Activated T-helper 1 cell treated with anti-CD3 and anti-CD28 coated beads, Interleukin-12 subunit alpha, Interleukin-12 subunit beta, Interleukin-2, Interleukin-4 antibody, amounts not matched to agents 30 ng/mL and 10 ng/mL and 1 ng/mL, durations not matched to agents 14 hours and 24 hours and 36 hours (primary cell): ENCODE results near the gene ZBTB39. TPM values are rescaled to one million over a fixed set of nuclear protein-coding genes. Genes with fewer than 3 reads are reported as not detected.
"Not testable (repeated sequence)": the region's sequence is repeated elsewhere in the genome, so short reads cannot be mapped to it uniquely, and the experiment has no call there.

Source experiments
- DNase-seq: peaks from one replicate; pipeline ENCODE4 v3.0.0; 2021; ENCODE audit warnings: low spot score
- H3K27ac Mint-ChIP-seq: one replicate; pipeline ENCODE4 v1.8.0; 2021; ENCODE audit warnings: mild to moderate bottlenecking, mixed read lengths
- H3K27me3 Mint-ChIP-seq: one replicate; pipeline ENCODE4 v1.8.0; 2022; ENCODE audit warnings: mild to moderate bottlenecking, moderate library complexity, mixed read lengths; ENCODE audit not compliant: insufficient read depth
- H3K36me3 Mint-ChIP-seq: one replicate; pipeline ENCODE4 v1.8.0; 2021; ENCODE audit warnings: low read depth, mixed read lengths
- H3K4me1 Mint-ChIP-seq: one replicate; pipeline ENCODE4 v1.8.0; 2021; ENCODE audit warnings: low read depth, mixed read lengths
- H3K4me3 Mint-ChIP-seq: one replicate; pipeline ENCODE4 v1.8.0; 2021; ENCODE audit warnings: mild to moderate bottlenecking, moderate library complexity, mixed read lengths
- H3K9me3 Mint-ChIP-seq: one replicate; pipeline ENCODE4 v1.8.0; 2021; ENCODE audit warnings: mixed read lengths
- intact Hi-C: fragments of 100-400 bp; cut with micrococcal nuclease; formaldehyde crosslinking; loops from one replicate; pipeline ENCODE4 v1.15.1; 2024
- total RNA-seq: library from RNA; stranded (reverse); gene quantifications from 2 replicates; pipeline ENCODE4 v1.2.3, GENCODE V29; 2022

Gene ZBTB39
- total RNA-seq, 1 donor from 2014 or later, result 10.3 TPM

DNA sequence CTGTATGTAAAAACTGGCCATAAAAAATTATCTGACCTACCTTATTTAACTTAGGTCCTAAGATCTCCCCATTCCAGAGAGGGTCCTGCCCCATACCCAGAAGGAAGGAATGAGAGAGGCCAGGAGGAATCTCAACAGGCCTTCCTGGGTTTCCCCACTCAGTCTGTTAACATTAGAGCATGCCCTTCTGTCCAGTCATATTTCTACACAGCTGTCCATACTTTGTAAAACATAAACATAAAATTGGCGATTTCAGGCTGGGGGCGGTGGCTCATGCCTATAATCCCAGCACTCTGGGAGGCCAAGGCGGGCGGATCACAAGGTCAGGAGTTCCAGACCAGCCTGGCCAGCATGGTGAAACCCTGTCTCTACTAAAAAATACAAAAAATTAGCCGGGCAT lies 16.0 kb upstream of the ZBTB39 start:
- H3K9me3 Mint-ChIP-seq, H3K36me3 Mint-ChIP-seq, intact Hi-C loops, H3K27me3 Mint-ChIP-seq, H3K4me3 Mint-ChIP-seq, H3K27ac Mint-ChIP-seq, DNase-seq: not testable (repeated sequence)
- peaks cover 19% of the 10 kb centered on the region for H3K4me1 Mint-ChIP-seq

DNA sequence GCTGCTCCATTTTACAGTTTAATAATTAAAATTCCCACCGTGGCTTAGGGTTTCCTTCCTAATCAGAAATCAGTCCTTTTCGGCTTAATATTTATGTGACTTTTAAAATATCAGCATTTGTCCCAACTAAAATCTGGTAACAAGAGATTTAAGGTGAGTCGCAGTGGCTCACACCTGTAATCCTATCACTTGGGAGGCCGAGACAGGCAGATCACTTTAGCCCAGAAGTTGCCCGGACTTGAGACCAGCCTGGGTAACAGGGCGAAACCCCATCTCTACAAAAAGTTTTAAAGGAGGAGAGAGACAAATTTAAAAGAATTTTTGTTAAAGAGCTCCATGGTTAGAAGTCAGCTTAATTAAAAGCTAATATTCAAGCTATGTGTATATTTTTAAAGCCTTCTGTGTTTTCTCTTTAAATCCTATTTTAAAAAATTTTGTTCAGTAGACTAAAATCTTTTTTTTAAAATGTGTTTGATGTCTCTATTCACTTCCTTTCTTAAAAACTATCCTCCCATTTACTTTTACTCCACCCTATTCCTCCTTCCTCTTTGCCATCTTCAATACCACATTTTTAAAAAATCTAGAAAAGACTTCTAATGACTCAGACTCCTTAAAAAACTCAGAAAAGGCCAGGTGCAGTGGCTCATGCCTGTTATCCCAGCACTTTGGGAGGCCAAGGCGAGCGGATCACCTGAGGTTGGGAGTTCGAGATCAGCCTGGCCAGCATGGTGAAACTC lies 13.8 kb upstream of the ZBTB39 start:
- Mint-ChIP-seq H3K4me3 (no peak overlapping the region), H3K9me3 (no peaks in the 10 kb centered on the region), H3K4me1 (peaks cover 8% of the 10 kb centered on the region), H3K27ac (no peak overlapping the region), H3K27me3 (peaks cover 11% of the 10 kb centered on the region), H3K36me3 (no peaks in the 10 kb centered on the region)
- intact Hi-C loops, result no loop called here
- no peak for DNase-seq

DNA sequence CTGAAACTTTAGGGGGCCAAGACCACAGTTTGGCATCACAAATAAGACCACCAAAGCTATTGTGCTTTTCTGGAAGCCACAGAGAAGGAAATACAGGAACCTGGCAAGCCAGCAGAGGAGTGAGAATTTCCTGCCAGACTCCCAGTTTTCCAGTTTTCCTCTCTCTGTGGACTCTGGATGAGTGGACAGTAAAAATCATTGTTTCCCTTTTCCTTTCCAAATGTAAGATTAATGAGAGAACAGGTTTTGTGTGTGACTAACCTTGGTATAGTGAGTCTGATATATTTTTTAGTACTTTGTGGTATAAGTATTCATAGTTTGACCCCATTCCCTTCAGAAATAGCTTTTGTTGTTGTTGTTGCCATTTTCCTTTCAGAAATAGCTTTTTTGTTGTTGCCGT lies 12.6 kb upstream of the ZBTB39 start:
- no peaks in the 10 kb centered on the region for H3K36me3 Mint-ChIP-seq
- H3K27me3 Mint-ChIP-seq, result peaks cover 17% of the 10 kb centered on the region
- peaks cover 8% of the 10 kb centered on the region for H3K4me1 Mint-ChIP-seq
- H3K27ac Mint-ChIP-seq, result no peak overlapping the region
- no peaks in the 10 kb centered on the region for H3K9me3 Mint-ChIP-seq
- no peak overlapping the region for H3K4me3 Mint-ChIP-seq
- no peak for DNase-seq
- intact Hi-C loops, result no loop called here

DNA sequence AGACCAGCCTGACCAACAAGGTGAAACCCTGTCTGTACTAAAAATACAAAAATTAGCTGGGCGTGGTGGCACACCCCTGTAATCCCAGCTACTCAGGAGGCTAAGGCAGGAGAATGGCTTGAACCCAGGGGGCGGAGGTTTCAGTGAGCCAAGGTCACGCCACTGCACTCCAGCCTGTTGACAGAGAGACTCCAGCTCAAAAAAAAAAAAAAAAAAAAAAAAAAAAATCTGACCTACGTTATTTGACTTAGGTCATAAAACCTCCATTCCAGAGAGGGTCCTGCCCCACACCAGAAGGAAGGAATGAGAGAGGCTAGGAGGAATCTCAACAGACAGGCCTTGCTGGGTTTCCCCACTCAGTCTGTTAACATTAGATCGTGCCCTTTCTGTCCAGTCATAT lies 12.0 kb upstream of the ZBTB39 start:
- intact Hi-C loops, DNase-seq, H3K36me3 Mint-ChIP-seq, H3K27ac Mint-ChIP-seq, H3K9me3 Mint-ChIP-seq, H3K4me1 Mint-ChIP-seq, H3K4me3 Mint-ChIP-seq: not testable (repeated sequence)
- peaks cover 16% of the 10 kb centered on the region for H3K27me3 Mint-ChIP-seq

DNA sequence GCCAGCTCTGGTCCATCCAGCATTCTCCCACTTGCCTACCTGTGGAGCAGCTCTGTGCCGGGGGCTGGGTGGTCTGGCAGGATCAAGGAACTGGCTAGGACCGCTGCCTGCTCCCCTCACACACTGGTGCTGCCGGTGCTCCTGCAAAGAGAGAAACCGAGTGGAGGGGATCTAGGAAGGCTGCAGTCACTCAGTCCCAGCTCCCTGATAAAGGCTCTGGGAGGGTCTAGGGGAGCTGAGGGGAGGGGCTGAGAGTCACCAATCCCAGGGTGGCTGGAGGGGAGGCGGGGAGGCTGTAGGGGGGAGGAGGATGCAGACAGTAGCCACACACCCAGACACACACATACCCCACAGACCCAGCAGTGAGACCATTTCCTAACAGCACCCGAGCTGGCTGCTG lies 10.0 kb upstream of the ZBTB39 start, which contains the start of gene TAC3:
Gene TAC3, minus strand, starts transcription at position 182 of the 400 bp plus-strand sequence. CDS start 732 bp downstream, outside the sequence.
- peaks cover 19% of the 10 kb centered on the region for H3K27me3 Mint-ChIP-seq
- DNase-seq, result no peak
- H3K27ac Mint-ChIP-seq, result no peak within 1 kb of the TSS
- H3K4me3 Mint-ChIP-seq, result no peak within 1 kb of the TSS
- H3K36me3 Mint-ChIP-seq, result no peaks in the 10 kb centered on the region
- peaks cover 17% of the 10 kb centered on the region for H3K4me1 Mint-ChIP-seq
- H3K9me3 Mint-ChIP-seq, result no peaks in the 10 kb centered on the region
- intact Hi-C loops, result no loop called here

DNA sequence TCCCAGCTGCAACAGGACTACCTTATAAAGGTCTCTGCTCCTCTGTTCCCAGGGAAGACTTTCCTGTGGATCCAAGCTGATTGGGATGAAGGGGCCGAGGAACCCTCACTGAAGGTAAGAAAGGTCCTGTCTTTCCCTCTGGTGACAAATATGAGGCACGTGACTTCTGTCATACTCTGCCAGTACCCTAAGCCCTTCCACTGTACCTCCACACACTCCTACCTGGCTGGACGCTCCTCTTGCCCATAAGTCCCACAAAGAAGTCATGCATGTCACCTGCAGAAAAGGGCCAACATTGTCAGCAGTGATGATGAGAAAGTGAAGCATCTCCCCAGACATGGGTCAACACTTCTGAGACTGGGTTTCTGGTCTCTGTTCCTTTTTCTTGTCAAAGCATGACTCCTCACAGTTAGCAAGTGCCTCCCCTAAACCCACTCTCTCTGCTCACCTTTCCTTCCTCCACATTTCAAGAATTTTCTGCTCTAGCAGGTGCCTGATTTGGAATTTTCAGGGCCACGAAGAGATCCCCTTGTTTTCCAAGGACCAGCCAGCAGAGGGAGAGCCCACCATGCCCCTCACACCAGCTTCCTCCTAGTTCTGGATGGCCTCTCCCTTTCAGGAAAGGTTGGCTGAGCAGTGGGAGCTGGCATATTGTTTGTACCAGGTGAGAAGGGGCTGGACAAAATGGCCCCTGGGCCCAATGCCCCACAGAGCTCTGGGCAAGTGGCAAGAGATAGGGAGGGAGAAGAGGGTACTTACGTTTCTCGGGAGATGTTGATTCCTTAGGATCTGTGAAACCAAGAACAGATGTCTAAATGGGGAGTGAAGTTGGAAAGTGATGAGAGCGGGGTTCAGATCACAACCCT lies 6.5 kb upstream of the ZBTB39 start:
- Mint-ChIP-seq H3K27me3 (peaks cover 19% of the 10 kb centered on the region), H3K36me3 (no peaks in the 10 kb centered on the region), H3K27ac (no peak overlapping the region), H3K4me1 (peaks cover 25% of the 10 kb centered on the region), H3K4me3 (no peak overlapping the region), H3K9me3 (no peaks in the 10 kb centered on the region)
- DNase-seq, result no peak
- intact Hi-C loops, result no loop called here

DNA sequence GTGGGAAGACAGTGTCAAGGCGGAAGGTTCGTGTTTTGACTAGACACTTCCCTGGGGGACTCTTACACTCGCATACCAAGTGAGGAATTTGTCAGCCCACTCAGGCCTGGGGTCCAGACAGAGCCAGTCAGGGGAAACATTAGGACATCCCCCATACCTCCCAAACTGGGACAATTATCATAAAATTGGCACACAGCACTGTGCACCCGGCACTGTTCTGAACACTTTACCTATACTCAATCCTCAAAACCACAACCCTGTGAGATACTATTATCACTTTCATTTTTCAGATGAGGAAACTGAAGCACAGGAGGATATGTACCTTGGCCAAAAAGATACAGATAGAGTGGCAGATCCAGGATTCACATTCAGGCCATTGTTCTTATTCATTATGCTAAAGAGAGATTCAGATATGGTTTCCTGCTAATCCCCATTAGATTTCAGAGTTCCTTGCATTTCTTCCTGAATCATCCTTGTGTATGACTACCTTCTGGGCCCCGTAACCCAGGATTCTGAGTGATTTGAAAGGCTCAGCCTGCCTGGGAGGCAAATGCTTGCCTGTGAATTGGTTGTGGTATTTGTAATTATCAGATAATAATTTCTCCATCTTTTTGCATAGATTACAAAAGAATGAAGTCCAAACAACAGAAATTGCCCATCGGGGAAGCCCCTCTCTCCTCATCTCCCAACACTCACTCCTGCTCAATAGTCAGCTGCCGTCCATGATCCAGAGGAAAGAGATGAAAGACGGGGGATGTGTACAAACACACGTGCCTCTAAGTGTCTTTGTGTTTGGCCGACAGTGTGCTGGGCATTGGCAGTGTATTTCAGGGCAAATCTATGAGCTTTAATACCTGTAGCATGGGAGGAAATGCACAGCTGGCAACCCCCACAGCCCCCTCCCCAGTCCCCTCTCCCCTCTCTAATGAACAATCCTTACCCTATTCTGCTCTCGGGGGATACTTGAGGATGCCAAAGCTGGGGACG lies 5.4 kb upstream of the ZBTB39 start:
- H3K4me1 Mint-ChIP-seq, result peaks cover 36% of the 10 kb centered on the region
- intact Hi-C loops, result loop anchor here (1.0 kb wide), 2 partner anchors 12 to 36 kb away; no protein-coding TSS in a partner anchor
- no peaks in the 10 kb centered on the region for H3K9me3 Mint-ChIP-seq
- no peak for DNase-seq
- no peak overlapping the region for H3K27ac Mint-ChIP-seq
- H3K4me3 Mint-ChIP-seq, result peak overlapping the region; percentile 5
- peaks cover 19% of the 10 kb centered on the region for H3K27me3 Mint-ChIP-seq
- H3K36me3 Mint-ChIP-seq, result no peaks in the 10 kb centered on the region

DNA sequence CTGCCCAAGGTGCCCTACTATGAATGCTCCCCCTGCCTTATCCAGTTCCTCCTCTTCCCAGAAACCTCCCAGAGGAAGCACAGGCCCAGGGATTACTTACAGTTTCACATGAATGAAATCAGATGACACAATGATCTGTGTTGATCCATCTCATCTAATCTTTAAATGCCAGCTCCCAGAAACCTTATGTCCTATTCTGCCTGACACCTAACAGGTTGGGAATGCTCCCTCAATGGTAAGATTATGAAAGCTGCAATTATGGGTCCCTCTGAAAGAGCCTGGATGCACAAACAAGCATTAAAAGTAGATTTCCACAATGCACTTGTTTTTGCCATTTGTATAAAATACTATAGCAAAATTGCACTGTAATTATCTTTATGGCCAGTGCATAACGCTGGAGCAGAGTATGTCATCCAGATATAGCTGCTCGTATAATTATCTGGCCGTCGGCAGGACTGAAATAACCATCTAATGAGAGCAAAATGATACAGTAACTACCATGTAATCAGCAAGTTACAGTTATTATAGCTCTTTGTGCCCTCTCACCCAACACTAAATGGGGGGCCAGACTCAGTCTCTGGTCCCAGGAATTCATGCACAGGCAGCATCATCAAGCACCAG lies 4.4 kb upstream of the ZBTB39 start:
- peaks cover 17% of the 10 kb centered on the region for H3K27me3 Mint-ChIP-seq
- H3K9me3 Mint-ChIP-seq, result no peaks in the 10 kb centered on the region
- intact Hi-C loops, result loop anchor here (1.0 kb wide), 2 partner anchors 11 to 37 kb away; no protein-coding TSS in a partner anchor
- H3K36me3 Mint-ChIP-seq, result peaks cover under 1% of the 10 kb centered on the region
- no peak overlapping the region for H3K27ac Mint-ChIP-seq
- DNase-seq, result no peak
- H3K4me3 Mint-ChIP-seq, result no peak overlapping the region
- peaks cover 41% of the 10 kb centered on the region for H3K4me1 Mint-ChIP-seq

DNA sequence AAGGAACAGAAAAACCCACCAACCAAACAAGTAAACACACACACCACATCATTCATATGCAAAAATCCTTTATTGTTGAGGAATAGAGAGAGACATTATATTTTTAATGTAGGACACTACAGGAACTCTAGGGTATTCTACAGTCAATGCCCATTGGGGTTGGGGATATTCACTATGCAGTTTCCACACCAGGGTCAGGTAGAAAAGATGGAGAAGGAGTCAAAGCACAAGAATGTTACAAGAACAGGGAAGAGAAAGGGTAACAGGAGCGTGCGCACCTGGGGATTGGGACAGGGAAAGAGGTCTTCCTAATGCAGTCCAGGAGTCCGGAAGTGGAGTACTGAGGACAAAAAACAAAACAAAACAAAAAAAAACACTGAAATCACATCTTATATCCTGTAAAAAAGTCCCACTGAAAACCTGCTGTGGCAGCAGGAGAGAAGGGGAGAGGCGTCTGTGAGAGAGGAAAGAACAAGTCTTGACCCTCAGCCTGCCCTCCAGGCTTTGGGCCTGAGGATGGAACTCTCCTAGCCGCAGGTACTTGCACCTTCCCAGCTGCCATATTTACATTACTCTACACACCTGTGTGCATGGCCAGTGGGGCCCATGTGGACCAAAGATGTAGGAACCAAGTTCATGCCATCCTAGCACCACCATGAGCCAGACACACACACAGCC lies 3.7 kb upstream of the ZBTB39 start:
- no peak overlapping the region for H3K4me3 Mint-ChIP-seq
- peaks cover 5% of the 10 kb centered on the region for H3K36me3 Mint-ChIP-seq
- H3K27me3 Mint-ChIP-seq, result peaks cover 12% of the 10 kb centered on the region
- intact Hi-C loops, result no loop called here
- H3K27ac Mint-ChIP-seq, result no peak overlapping the region
- H3K9me3 Mint-ChIP-seq, result no peaks in the 10 kb centered on the region
- no peak for DNase-seq
- H3K4me1 Mint-ChIP-seq, result peaks cover 47% of the 10 kb centered on the region

DNA sequence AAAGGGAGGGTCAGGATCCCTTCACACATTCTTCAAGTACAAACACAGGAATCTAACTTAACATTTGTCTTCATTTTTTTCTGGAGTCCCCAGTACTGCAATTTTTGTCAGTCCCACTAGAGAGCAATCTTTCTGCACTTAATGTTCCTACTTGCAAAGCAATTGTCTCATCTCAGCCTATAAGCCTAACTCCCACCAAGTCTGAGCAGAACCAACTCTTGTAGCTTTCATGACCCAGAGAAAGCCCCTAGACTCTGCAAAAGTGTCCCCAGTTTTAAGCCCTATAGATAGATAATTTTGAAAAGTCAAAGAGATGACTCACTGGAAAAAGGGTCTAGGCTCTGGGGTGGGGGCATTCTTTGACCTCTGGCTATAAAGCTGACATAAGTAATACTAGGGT lies 1.8 kb upstream of the ZBTB39 start:
- DNase-seq, result no peak
- Mint-ChIP-seq H3K27ac (peak overlapping the region; percentile 37), H3K27me3 (peaks cover 3% of the 10 kb centered on the region), H3K36me3 (peaks cover 18% of the 10 kb centered on the region), H3K4me1 (peaks cover 52% of the 10 kb centered on the region), H3K4me3 (peak overlapping the region; percentile 34), H3K9me3 (no peaks in the 10 kb centered on the region)
- intact Hi-C loops, result loop anchor here (1.0 kb wide), 5 partner anchors 23 to 175 kb away; no protein-coding TSS in a partner anchor

DNA sequence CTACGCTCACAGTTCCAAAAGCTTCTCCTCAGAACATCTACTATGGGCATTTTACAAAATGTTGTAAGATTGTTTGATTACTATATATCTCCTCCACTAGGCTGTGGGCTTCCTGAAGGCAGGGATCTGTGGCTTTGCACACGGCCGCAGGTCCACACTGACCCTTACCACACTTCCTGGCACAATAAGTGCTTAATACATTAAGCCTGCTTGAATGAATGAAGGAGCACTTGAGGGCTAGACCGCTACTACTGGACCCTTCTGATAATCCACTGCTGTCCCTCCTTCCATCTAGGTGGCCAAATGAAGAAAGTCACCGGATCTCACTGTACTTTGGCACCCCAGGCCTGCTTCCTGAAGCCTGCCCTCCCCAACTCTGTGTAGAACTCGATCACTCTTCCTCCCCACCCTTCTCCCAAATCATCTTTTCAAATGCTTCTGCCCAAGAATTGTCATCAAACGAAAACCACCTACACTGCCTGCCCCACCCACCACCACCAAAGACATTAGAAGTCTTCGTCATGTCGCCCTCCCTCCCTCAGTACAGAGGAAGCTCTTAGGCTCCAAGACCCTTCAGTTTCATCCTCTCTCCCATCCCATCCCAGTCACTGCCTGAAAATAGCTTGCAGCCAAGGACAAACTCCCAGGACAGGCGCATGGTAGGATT lies 596 bp upstream of the ZBTB39 start:
- peak overlapping the region; percentile 93 for H3K4me3 Mint-ChIP-seq
- no peaks in the 10 kb centered on the region for H3K27me3 Mint-ChIP-seq
- H3K4me1 Mint-ChIP-seq, result peaks cover 49% of the 10 kb centered on the region
- H3K27ac Mint-ChIP-seq, result peak overlapping the region; percentile 80
- no peaks in the 10 kb centered on the region for H3K9me3 Mint-ChIP-seq
- intact Hi-C loops, result loop anchor here (1.0 kb wide), 1 partner anchor 250 kb away; no protein-coding TSS in a partner anchor
- H3K36me3 Mint-ChIP-seq, result peaks cover 23% of the 10 kb centered on the region
- no peak for DNase-seq
